ENCODE results near the gene DRAXIN.

DRAXIN gene

GRCh38 chr1:11671205-11671543, 20.3 kb upstream of the DRAXIN start:
- H3K36me3 ChIP-seq (ENCODE audit: control insufficient read depth, insufficient read depth, low read length): no peaks in the 10 kb centered on the region
- H3K9me3 ChIP-seq (ENCODE audit: control insufficient read depth, low read length): no peaks in the 10 kb centered on the region

GRCh38 chr1:11671544-11672286, 19.8 kb upstream of the DRAXIN start:
- no peaks in the 10 kb centered on the region for H3K79me2 ChIP-seq
- no peak overlapping the region for H3K4me2 ChIP-seq (ENCODE audit: low read length)
- no peak overlapping the region for H2AFZ ChIP-seq
- no peaks in the 10 kb centered on the region for H3K9me3 ChIP-seq (ENCODE audit: control insufficient read depth, low read length)
- no peaks in the 10 kb centered on the region for H3K4me1 ChIP-seq
- H3K36me3 ChIP-seq (ENCODE audit: control insufficient read depth, insufficient read depth, low read length): no peaks in the 10 kb centered on the region
- H3K27me3 ChIP-seq (ENCODE audit: control insufficient read depth, insufficient read depth, low read length): no peaks in the 10 kb centered on the region
- no peak overlapping the region for H3K27ac ChIP-seq
- H3K9ac ChIP-seq: no peak overlapping the region
- TF ChIP-seq, protein P1, sequence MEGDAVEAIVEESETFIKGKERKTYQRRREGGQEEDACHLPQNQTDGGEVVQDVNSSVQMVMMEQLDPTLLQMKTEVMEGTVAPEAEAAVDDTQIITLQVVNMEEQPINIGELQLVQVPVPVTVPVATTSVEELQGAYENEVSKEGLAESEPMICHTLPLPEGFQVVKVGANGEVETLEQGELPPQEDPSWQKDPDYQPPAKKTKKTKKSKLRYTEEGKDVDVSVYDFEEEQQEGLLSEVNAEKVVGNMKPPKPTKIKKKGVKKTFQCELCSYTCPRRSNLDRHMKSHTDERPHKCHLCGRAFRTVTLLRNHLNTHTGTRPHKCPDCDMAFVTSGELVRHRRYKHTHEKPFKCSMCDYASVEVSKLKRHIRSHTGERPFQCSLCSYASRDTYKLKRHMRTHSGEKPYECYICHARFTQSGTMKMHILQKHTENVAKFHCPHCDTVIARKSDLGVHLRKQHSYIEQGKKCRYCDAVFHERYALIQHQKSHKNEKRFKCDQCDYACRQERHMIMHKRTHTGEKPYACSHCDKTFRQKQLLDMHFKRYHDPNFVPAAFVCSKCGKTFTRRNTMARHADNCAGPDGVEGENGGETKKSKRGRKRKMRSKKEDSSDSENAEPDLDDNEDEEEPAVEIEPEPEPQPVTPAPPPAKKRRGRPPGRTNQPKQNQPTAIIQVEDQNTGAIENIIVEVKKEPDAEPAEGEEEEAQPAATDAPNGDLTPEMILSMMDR (IDR thresholded peaks at IDR 0.05): no peak
- H3K4me3 ChIP-seq (ENCODE audit: low read depth, low read length): no peak overlapping the region

More at GRCh38 chr1:11671205-11671543, 20.3 kb upstream of the DRAXIN start:
- no peaks in the 10 kb centered on the region for H3K79me2 ChIP-seq
- no peak overlapping the region for H3K4me2 ChIP-seq (ENCODE audit: low read length)
- no peak overlapping the region for H3K9ac ChIP-seq
- no peak overlapping the region for H3K4me3 ChIP-seq (ENCODE audit: low read depth, low read length)
- H3K4me1 ChIP-seq: no peaks in the 10 kb centered on the region
- H2AFZ ChIP-seq: no peak overlapping the region
- TF ChIP-seq, protein P1 (IDR thresholded peaks at IDR 0.05): no peak
- H3K27ac ChIP-seq: no peak overlapping the region
- no peaks in the 10 kb centered on the region for H3K27me3 ChIP-seq (ENCODE audit: control insufficient read depth, insufficient read depth, low read length)

DNA sequence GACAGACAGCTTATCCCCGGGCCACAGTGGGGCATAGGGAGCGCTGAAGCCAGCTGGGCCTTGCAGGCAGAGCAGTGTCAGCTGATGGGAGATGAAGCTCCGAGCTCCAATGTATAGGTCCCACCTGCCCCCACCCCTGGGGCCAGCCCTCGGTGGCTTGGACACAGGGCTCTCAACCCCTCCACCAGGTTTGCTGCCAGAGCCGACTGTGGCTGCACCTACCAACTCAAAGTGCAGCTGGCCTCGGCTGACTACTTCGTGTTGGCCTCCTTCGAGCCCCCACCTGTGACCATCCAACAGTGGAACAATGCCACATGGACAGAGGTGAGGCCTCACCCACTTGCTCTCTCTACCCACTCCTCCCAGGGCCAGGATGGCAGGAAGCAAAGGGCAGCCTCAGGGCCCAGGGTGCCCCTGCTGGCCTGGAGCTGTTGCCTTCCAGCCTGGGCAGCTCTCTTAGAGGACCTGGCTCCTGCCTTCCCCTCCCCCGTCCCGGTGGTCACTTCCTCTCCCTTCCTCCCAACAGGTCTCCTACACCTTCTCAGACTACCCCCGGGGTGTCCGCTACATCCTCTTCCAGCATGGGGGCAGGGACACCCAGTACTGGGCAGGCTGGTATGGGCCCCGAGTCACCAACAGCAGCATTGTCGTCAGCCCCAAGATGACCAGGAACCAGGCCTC, 18.3 kb upstream of the DRAXIN start:
- no peak overlapping the region for H3K9ac ChIP-seq
- no peaks in the 10 kb centered on the region for H3K4me1 ChIP-seq
- H3K9me3 ChIP-seq (ENCODE audit: control insufficient read depth, low read length): no peaks in the 10 kb centered on the region
- no peak overlapping the region for H3K4me3 ChIP-seq (ENCODE audit: low read depth, low read length)
- TF ChIP-seq, protein P1 (IDR thresholded peaks at IDR 0.05): no peak
- H2AFZ ChIP-seq: no peak overlapping the region
- no peak overlapping the region for H3K27ac ChIP-seq
- H3K36me3 ChIP-seq (ENCODE audit: control insufficient read depth, insufficient read depth, low read length): no peaks in the 10 kb centered on the region
- no peaks in the 10 kb centered on the region for H3K79me2 ChIP-seq
- no peak overlapping the region for H3K4me2 ChIP-seq (ENCODE audit: low read length)
- H3K27me3 ChIP-seq (ENCODE audit: control insufficient read depth, insufficient read depth, low read length): no peaks in the 10 kb centered on the region

GRCh38 chr1:11674488-11674887, 17.0 kb upstream of the DRAXIN start:
- Histone ChIP-seq H3K36me3 (ENCODE audit: control insufficient read depth, insufficient read depth, low read length) (no peaks in the 10 kb centered on the region), H3K9me3 (ENCODE audit: control insufficient read depth, low read length) (no peaks in the 10 kb centered on the region), H3K27ac (no peak overlapping the region), H3K9ac (no peak overlapping the region), H3K4me3 (ENCODE audit: low read depth, low read length) (no peak overlapping the region), H3K79me2 (no peaks in the 10 kb centered on the region), H3K27me3 (ENCODE audit: control insufficient read depth, insufficient read depth, low read length) (no peaks in the 10 kb centered on the region), H2AFZ (no peak overlapping the region), H3K4me2 (ENCODE audit: low read length) (no peak overlapping the region), H3K4me1 (no peaks in the 10 kb centered on the region)
- TF ChIP-seq, protein P1 (IDR thresholded peaks at IDR 0.05): no peak
